GM19463 (cell line): Measurements from ENCODE around the gene DARS2.
"Not testable (repeated sequence)": the region's sequence is repeated elsewhere in the genome, so short reads cannot be mapped to it uniquely, and the experiment has no call there.

Experiments
- ATAC-seq: cut with Tn5 transposase; IDR thresholded peaks from one replicate; pipeline ENCODE4 v1.9.1; 2021; ENCODE audit warnings: mild to moderate bottlenecking, moderate library complexity; ENCODE audit not compliant: unreplicated experiment

Gene DARS2, protein sequence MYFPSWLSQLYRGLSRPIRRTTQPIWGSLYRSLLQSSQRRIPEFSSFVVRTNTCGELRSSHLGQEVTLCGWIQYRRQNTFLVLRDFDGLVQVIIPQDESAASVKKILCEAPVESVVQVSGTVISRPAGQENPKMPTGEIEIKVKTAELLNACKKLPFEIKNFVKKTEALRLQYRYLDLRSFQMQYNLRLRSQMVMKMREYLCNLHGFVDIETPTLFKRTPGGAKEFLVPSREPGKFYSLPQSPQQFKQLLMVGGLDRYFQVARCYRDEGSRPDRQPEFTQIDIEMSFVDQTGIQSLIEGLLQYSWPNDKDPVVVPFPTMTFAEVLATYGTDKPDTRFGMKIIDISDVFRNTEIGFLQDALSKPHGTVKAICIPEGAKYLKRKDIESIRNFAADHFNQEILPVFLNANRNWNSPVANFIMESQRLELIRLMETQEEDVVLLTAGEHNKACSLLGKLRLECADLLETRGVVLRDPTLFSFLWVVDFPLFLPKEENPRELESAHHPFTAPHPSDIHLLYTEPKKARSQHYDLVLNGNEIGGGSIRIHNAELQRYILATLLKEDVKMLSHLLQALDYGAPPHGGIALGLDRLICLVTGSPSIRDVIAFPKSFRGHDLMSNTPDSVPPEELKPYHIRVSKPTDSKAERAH

DNA sequence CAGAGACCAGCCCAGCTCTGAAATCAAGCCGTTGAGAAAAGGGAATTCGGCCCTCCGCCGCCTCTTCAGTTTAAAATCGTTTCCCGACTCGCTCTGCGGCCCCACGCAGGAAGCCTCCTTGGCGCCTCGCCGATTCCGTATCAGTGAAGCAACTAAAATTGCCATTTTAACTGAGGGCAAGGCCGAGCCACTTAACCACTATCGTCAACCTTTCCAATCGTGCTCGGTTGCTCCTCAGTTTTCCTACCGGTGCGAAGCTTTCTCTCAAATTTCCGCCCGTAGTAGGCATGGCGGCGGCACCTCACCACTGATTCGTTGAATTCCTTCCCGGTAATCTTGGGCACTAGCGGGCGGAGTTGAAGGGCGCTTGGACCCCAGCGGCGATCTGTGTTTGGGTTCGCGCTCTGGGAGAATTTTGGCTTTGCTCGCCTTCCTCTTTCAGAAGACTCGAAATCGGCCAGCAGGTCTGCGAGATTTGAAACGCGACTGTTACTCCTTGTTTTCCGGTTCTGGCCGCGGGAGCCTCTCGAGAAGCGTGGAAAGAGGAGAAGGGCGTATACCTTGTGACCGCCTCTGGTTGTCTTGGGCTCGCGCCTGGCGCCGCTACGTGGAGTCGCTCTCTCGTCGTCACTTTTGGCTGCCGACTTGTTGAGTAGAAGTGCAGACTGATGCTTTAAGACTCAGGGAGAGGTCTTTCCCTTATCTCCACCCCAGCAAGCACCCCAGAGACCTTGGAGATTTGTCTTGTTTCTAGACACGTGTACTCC, at the start of gene DARS2, which contains the start of gene CENPL:
Gene DARS2, plus strand, starts transcription at position 359 of the 767 bp plus-strand sequence. CDS start 557 bp downstream, outside the sequence.
Gene CENPL, minus strand, starts transcription at position 569 of the 767 bp plus-strand sequence. CDS start 13,584 bp downstream, outside the sequence.
- ATAC-seq = peak; percentile 78

DNA sequence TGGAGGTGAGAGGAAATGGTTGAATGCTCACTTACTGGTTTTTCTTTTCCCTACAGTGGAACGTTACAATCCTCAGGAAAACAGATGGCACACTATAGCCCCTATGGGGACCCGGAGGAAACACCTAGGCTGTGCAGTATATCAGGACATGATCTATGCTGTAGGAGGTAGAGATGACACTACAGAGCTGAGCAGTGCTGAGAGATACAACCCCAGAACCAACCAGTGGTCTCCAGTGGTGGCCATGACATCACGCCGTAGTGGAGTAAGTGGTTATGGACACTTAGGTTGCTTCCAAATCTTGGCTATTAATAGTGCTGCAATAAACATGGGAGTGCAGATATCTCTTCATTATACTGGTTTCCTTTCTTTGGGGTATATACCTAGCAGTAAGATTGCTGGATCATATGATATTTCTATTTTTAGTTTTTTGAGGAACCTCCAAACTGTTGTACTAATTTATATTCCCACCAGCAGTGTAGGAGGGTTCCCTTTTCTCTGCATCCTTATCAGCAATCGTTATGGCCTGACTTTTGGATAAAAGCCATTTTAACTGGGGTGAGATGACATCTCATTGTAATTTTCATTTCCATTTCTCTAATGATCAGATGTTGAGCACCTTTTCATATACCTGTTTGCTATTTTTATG, 48.8 kb upstream of the DARS2 start:
- ATAC-seq = no peak

DNA sequence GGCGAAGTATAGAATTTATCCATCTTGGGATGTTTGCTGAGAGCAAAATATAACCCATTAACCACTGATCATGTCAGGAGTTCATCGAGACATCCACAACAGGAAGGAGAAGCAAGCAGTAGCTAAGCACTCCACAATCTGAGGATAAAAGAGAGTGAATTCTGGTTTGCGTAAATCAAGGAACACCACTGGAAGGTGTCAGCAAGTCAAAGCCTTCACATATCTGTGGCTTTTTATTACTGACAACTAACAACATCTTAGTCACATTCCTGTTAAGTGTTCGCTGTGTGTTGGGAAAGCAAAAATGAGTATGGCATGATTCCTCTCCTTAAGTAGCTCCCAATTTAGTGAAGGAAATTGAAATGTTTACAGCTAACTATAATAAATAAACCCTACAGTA, 44.5 kb upstream of the DARS2 start:
- ATAC-seq = no peak

DNA sequence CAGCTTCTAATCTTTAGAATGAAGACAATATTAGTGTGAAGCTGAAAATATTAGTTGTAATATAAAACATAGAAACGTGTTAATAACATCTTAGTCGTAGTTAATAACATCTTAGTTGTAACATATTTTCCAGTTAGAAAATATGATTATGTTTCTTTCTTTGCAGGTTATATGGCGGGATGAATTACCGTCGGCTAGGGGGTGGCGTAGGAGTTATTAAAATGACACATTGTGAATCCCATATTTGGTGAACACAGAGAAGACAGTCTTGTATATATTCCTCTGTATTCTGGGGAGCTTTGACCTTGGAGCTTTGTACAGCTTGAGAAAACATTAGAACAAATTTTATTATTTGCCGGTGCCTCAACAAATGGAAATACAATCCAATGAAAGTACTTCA, 39.5 kb upstream of the DARS2 start:
- ATAC-seq = no peak

DNA sequence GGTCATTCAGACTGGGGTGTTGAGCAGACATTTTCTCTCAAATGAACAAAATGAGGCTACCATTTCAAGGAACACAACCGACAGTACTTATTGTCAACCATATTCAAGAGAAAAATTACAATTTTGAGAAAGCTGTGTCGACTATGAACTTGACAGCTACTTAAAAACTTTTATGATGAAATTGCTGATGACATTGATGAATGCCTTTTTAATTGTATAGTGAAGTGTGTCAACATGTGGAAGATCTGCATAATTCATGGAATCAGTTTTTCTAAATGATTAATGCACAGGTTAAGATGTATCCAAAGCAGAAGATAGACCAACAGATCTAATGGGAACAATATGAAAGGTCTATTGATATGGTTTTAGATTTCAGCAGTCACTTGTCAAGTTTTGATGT, 34.6 kb upstream of the DARS2 start:
- ATAC-seq = no peak

DNA sequence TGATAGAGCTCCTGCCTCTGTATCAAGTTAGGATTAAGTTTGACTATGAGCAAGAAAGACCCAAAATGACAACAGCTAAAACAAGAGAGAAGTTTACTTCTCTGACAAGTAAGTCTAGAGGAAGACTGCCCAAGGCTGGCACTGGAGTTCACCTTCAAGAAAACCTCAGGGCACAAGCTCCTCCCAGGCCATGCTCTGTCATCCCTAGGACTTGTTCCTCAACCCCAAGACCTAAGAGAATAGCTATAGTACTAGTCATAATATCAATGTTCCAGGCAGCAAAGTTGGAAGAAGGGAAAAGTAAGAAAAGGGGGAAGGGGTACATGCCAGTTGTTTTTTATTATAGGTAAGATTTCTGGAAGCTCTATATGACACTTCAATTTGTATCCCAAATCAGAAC, 26.4 kb upstream of the DARS2 start:
- no peak for ATAC-seq

DNA sequence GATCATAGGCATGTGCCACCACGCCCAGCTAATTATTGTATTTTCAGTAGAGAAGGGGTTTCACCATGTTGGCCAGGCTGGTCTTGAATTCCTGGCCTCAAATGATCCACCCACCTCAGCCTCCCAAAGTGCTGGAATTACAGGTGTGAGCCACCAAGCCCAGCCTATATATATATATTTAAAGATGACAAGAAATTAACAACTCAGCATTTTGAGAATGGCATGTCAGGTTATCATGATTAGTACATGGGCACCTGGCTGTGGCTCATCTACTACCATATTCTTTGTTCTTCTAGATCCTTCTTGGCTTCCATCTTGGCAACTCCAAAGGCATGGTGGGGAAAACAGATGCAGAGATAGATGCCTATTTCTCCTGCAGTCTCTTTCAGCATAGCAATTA, 24.5 kb upstream of the DARS2 start:
- not testable (repeated sequence) for ATAC-seq

DNA sequence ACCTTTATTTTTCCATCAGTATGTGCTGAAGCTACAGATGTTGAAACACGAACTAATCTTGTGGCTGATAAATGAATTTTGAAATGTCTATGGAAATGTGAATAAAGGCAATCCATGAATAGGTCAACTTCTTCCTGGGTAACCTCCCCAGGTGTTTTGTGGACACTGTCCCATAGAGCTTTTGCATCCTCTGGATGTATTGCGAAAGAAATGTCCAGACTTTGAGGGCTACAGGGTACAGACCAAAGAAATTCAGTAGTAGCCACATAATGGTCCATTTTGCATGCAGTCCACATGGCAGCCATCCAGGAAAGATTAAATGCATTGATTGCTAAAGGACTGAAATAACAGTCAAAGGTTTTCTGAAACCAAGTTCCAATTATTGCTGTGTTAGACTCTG, 21.5 kb upstream of the DARS2 start:
- no peak for ATAC-seq

DNA sequence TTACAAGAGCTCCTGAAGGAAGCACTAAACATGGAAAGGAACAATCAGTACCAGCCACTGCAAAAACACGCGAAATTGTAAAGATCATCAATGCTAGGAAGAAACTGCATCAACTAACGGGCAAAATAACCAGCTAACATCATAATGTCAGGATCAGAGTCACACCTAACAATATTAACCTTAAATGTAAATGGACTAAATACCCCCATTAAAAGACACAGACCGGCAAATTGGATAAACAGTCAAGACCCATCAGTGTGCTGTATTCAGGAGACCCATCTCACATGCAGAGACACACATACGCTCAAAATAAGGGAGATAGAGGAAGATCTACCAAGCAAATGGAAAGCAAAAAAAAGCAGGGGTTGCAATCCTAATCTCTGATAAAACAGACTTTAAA, 10.8 kb upstream of the DARS2 start:
- ATAC-seq = not testable (repeated sequence)

DNA sequence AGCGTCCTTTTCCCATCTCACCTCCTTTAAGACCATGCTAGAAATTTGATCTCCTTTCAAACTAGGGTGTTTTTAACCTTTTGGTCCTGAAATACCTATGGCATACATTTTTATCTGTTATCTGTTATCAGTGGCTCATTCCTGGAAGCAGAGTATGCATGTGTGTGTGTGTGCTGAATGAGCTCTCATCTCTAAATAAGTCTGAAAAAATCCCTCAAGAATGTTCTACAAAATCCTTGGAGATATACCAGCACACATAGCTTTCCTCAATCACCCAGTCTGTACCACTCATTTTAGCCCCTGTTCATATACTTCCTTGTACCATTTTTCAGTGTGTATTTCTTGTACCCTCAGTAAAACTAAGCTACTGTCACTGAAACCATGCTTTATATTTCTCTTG, 6.0 kb upstream of the DARS2 start:
- ATAC-seq = no peak

DNA sequence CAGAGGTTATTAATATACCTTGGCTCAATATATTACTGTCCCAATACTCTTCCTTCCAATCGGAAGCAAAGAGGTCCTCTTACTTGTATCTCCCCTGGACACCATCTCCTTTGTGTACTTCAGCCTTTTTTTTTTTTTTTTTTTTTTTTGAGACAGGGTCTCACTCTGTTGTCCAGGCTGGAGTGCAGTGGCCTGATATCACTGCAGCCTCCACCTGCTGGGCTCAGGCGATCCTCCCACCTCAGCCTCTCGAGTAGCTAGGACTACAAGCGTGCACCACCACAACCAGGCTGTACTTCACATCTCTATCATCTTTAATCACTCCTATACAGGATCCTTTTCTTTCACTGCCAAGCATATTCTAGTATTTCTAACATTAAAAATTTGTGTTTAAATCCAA, 2.8 kb upstream of the DARS2 start:
- ATAC-seq = no peak

DNA sequence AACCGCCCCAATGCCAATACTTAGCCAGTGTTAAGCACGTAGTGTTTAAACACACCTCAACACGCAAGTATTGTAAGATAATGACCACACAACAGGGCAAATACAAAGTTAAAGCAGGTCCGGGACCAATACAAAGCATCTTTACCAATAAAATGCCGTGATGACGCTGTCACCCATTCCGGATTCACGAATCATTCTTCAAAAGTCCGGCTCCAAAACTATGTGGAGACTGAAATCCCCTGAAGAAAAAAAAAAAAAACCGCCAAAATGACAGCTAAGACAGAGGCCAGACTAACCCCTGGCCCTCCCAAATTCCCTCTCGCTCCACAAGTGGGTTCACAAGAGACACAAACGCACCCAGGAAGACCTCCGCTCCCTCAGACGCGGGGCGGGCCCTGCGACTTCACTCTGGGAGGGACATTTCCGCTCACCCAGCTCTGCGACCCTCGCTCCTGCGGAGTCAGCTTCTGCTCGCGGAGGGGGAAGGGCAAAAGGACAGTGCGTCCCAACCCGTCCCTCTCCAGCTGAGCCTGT, 625 bp upstream of the DARS2 start:
- peak; percentile 30 for ATAC-seq

DNA sequence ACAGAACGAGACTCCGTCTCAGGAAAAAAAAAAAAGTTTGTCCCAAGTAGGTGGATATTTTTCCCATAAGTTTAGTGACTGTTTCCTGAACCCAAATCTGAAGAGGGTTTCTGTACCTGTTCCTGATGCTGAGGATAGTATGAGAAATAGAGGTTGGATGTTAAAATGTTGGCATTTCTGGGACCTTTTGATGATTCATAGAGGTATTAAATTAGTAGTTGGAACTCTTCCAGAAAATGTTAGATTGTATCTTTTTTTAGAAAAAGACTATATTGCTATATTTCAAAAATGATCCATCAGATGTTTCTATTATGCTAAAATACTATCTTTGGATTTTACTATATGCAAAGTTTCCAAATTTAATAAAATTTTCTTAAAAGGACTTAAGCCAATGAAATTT, 3.1 kb downstream of the DARS2 start:
- no peak for ATAC-seq

DNA sequence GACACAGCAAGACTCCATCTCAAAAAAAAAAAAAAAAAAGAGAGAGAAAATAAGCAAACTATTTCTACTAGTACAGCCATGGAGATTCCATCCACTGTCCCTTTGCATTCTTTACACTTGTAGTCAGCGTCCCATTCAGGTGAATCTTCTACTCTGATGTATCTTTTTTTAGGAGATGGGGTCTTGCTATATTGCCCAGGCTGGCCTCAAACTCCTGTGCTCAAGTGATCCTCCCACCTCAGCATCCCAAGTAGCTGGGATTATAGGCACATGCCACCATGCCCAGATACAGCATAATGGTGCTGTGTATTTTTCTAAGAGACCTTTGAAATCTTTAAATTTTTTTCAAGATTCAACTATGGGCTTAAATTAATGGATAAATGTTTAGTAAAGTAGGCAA, 8.3 kb downstream of the DARS2 start:
- ATAC-seq = no peak

DNA sequence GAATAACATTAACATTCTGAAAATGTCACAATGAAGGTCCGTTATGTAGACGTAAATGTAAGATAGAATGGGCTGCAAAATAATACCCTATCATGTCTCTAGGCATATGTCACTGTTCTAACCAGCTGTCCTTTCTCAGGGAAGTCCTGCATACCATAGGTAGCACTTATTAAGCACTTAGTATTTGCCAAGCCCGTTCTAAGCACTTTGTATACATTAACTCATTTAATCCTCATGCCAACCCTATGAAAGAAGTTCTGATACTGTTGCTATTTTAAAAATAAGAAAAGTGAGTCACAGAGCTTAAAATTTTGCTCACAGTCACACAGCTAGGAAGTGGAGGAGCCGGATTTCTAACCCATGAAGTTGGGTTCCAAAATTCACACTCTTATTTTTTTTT, 27.6 kb downstream of the DARS2 start:
- ATAC-seq = no peak

DNA sequence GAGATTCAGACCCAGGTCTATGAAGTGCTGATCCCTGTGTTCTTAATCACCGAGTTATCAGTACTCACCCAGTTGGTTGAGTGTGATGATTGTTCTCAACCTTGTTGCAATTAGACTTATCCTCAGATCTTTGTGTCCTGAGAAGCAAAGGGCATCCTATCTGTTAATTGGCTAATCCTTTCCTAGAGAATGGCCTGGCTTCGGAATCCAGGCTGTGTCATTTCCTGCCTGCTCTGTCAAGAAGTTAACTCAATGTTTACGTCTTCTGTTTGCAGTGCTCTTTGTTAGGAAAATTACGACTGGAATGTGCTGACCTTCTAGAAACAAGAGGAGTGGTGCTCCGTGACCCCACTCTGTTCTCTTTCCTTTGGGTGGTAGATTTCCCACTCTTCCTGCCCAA, 28.6 kb downstream of the DARS2 start:
- ATAC-seq = no peak

DNA sequence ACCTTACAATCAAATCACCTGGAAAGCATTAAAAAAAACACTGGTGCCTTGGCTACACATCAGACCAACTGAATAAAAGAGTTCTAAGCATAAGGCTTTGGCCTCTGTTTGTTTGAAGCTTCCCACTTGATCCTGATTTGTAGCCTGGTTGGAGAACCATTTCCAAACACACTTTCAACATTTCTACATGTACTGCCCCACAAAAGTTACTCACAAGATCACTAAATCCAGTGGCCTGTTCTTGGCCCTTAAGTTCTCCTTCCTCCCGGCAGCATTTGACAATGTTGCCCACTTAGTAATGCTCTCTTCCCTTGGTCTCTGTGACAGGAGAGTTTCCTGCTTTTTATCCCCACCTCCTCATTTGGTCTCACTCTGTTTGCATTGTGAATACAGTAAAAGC, 31.5 kb downstream of the DARS2 start:
- ATAC-seq = no peak

DNA sequence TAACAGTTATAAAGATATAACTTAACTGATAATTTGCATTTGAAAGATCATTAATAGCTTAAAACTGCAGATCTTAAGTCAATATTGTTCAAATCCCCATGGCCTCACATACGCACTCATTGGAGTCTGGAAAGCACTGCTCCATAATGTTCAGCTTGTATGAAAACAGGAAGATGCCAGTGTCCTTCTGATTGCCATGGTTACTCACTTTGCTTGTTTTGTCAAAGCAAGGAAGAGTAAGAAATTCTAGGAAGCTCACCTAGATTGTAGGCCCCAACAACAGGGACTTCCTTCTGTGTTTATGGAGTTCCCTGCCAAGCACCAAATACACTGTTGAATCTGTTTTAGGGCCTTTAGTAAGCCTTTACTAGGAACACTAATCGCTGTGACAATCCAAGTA, 32.4 kb downstream of the DARS2 start:
- no peak for ATAC-seq

DNA sequence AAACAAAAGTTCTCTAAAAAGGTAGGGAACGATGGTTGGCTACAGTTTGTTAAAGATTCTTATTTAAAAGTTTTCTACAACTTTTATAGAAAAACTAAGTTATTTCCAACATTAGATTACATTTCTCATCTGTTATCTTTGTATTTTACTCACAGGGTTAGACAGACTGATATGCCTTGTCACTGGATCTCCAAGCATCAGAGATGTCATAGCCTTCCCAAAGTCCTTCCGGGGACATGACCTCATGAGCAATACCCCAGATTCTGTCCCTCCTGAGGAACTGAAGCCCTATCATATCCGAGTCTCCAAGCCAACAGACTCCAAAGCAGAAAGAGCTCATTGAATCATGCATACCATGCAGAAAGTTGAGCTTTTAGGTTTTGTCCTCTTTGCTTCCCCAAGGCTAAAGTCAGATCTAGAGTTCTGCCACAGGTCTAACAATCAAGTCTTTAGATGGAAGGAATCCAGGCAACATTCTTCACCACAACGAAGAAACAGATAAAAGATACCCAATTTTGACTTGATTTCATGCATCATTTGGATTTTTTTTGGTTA, 33.0 kb downstream of the DARS2 start:
- no peak for ATAC-seq

DNA sequence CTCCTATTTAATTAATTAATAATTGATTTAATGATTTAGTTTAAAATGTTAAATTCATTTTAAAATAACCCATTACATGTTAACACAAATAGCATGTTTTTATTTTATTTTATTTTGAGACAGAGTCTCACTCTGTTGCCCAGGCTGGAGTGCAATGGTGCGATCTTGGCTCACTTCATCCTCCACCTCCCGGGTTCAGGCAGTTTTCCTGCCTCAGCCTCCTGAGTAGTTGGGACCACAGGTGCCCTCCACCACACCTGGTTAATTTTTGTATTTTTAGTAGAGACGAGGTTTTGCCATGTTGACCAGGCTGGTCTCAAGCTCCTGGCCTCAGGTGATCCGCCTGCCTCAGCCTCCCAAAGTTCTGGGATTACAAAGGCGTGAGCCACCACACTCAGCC, 35.1 kb downstream of the DARS2 start:
- not testable (repeated sequence) for ATAC-seq

DNA sequence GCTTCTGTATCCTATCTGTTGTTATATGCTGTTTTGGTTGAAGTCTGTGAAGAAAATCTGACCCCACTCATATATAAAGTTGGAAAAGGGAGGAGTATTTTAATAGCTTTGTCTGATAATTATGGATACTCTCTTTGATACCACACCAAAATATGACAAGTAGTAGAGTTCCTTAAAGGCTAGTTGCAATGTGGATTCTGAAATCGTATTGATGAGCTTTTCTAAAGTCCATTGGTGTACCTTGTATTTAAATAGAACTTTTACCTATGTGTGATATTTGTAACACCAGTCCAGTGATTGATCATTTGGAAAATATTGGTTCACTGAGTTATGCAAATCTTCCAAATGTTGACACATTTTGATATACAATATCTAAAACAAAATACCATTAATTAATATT, 35.6 kb downstream of the DARS2 start:
- no peak for ATAC-seq
